Measurements from ENCODE around the gene HOXC6. TPM values are rescaled to one million over a fixed set of nuclear protein-coding genes. Genes with fewer than 3 reads are reported as not detected.

The HOXC6 gene
- total RNA-seq, 1 experiment from 2014 or later = 2.8 TPM

GRCh38 chr12:54024581-54025305, 3.5 kb upstream of the HOXC6 start:
- no peak overlapping the region for H3K9ac ChIP-seq (ENCODE audit: low read length)
- no peaks in the 10 kb centered on the region for H3F3A ChIP-seq (ENCODE audit: low read length, unreplicated experiment)
- no peaks in the 10 kb centered on the region for H3K36me3 ChIP-seq (ENCODE audit: low read depth, low read length)
- no peak for ATAC-seq
- H4K20me1 ChIP-seq (ENCODE audit: low read length) = no peaks in the 10 kb centered on the region
- POLR2A ChIA-PET (ENCODE audit: unreplicated experiment) = no interaction called here
- no peak overlapping the region for H3K4me3 ChIP-seq (ENCODE audit: low read length)
- no peaks in the 10 kb centered on the region for H3K27me3 ChIP-seq (ENCODE audit: low read length)
- DNase-seq = no peak
- peaks cover 75% of the 10 kb centered on the region for H3K79me2 ChIP-seq (ENCODE audit: low read length)
- no peak overlapping the region for H3K4me2 ChIP-seq (ENCODE audit: low read length)
- no peaks in the 10 kb centered on the region for H3K9me2 ChIP-seq (replicated peaks; ENCODE audit: low read length)
- no peaks in the 10 kb centered on the region for H3K9me3 ChIP-seq (ENCODE audit: low read length)
- H3K27ac ChIP-seq (ENCODE audit: low read length) = no peak overlapping the region
- H2AFZ ChIP-seq (ENCODE audit: low read length) = no peak overlapping the region
- H3K4me1 ChIP-seq (ENCODE audit: insufficient read depth, low read length) = peaks cover 10% of the 10 kb centered on the region
- no TSS peak for BruUV-seq (replicated peaks)
- intact Hi-C loops (cut with micrococcal nuclease) = no loop called here
- CTCF ChIA-PET = no interaction called here
- no peak for TF ChIP-seq EZH2phosphoT487 (IDR thresholded peaks at IDR 0.05; ENCODE audit: borderline replicate concordance, low read length)
- TF ChIP-seq CTCF (conservative IDR thresholded peaks at IDR 0.05; ENCODE audit: low read depth, low read length) = no peak
- no peak for TF ChIP-seq EZH2 (IDR thresholded peaks at IDR 0.05; ENCODE audit: low read length, unreplicated experiment)

- Histone ChIP-seq H3K4me3 (ENCODE audit: low read length) (no peak overlapping the region), H3K27me3 (ENCODE audit: low read length) (no peaks in the 10 kb centered on the region), H3K27ac (ENCODE audit: low read length) (no peak overlapping the region), H2AFZ (ENCODE audit: low read length) (no peak overlapping the region), H3K4me2 (ENCODE audit: low read length) (no peak overlapping the region), H4K20me1 (ENCODE audit: low read length) (no peaks in the 10 kb centered on the region), H3K36me3 (ENCODE audit: low read depth, low read length) (no peaks in the 10 kb centered on the region), H3K4me1 (ENCODE audit: insufficient read depth, low read length) (peaks cover 10% of the 10 kb centered on the region), H3K9me2 (replicated peaks; ENCODE audit: low read length) (no peaks in the 10 kb centered on the region), H3K9me3 (ENCODE audit: low read length) (no peaks in the 10 kb centered on the region), H3K9ac (ENCODE audit: low read length) (no peak overlapping the region), H3F3A (ENCODE audit: low read length, unreplicated experiment) (no peaks in the 10 kb centered on the region), H3K79me2 (ENCODE audit: low read length) (peaks cover 65% of the 10 kb centered on the region)
- intact Hi-C loops (cut with micrococcal nuclease) = no loop called here
- no peak for ATAC-seq
- BruUV-seq (replicated peaks) = no TSS peak
- ChIA-PET CTCF (no interaction called here), POLR2A (ENCODE audit: unreplicated experiment) (no interaction called here)
- TF ChIP-seq CTCF (conservative IDR thresholded peaks at IDR 0.05; ENCODE audit: low read depth, low read length) (no peak), EZH2phosphoT487 (IDR thresholded peaks at IDR 0.05; ENCODE audit: borderline replicate concordance, low read length) (no peak)
- DNase-seq = no peak
Measured at GRCh38 chr12:54025499-54026405, 2.5 kb upstream of the HOXC6 start.

All from PC-3 (cell line).